Activated CD4-positive, alpha-beta memory T cell treated with anti-CD3 and anti-CD28 coated beads for 36 hours (primary cell): ENCODE measurements around the gene PLEKHH1. TPM values are rescaled to one million over a fixed set of nuclear protein-coding genes. Genes with fewer than 3 reads are reported as not detected.
A peak's percentile ranks its signal among the peaks of the same experiment; 100 is the strongest.

Source experiments
- CTCF ChIA-PET: fragments of 350-600 bp; sonication (Branson Sonifier 250); formaldehyde crosslinking; loops from one replicate; lab custom pipeline; 2021; ENCODE audit warnings: antibody characterized with exemption, inconsistent platforms; lab: Charles Lee
- POLR2A ChIA-PET: fragments of 350-600 bp; sonication (Branson Sonifier 250); formaldehyde crosslinking; loops from one replicate; lab custom pipeline; 2021; ENCODE audit warnings: antibody characterized with exemption; lab: Charles Lee
- DNase-seq: peaks from one replicate; pipeline ENCODE4 v3.0.0-alpha.2; 2020
- H3K27ac Mint-ChIP-seq: one replicate; pipeline ENCODE4 v1.8.0; 2021; ENCODE audit warnings: mixed read lengths
- H3K27me3 Mint-ChIP-seq: one replicate; pipeline ENCODE4 v1.8.0; 2021; ENCODE audit warnings: mixed read lengths
- H3K36me3 Mint-ChIP-seq: one replicate; pipeline ENCODE4 v1.8.0; 2021; ENCODE audit warnings: mixed read lengths
- H3K4me1 Mint-ChIP-seq: one replicate; pipeline ENCODE4 v1.8.0; 2021; ENCODE audit warnings: low read depth, mixed read lengths
- H3K4me3 Mint-ChIP-seq: one replicate; pipeline ENCODE4 v1.8.0; 2021; ENCODE audit warnings: mild to moderate bottlenecking, mixed read lengths
- H3K9me3 Mint-ChIP-seq: one replicate; pipeline ENCODE4 v1.8.0; 2021; ENCODE audit warnings: mixed read lengths
- intact Hi-C: fragments of 100-400 bp; cut with micrococcal nuclease; formaldehyde crosslinking; loops from one replicate; pipeline ENCODE4 v1.15.1; 2023
- total RNA-seq, 2 experiments: library from RNA; stranded (reverse); gene quantifications; one replicate each; pipeline ENCODE4 v1.2.3, GENCODE V29; 2021

The PLEKHH1 gene
- total RNA-seq, 2 experiments from 2014 or later = 1.7 to 1.9 TPM

- ChIA-PET POLR2A (no interaction called here), CTCF (interaction anchor here (0.9 to 9.5 kb wide), 7 partner anchors 19 to 149 kb away, joined by 3 to 249 read pairs (median 14); no protein-coding TSS in a partner anchor)
- Mint-ChIP-seq H3K27me3 (peaks cover 2% of the 10 kb centered on the region), H3K9me3 (no peaks in the 10 kb centered on the region), H3K4me1 (no peaks in the 10 kb centered on the region), H3K27ac (no peak overlapping the region), H3K36me3 (no peaks in the 10 kb centered on the region), H3K4me3 (no peak overlapping the region)
- intact Hi-C loops = no loop called here
- no peak for DNase-seq
These were observed 36.0 kb downstream of the PLEKHH1 start for GRCh38 chr14:67569011-67569650.

- Mint-ChIP-seq H3K9me3 (no peaks in the 10 kb centered on the region), H3K27ac (no peak overlapping the region), H3K27me3 (peaks cover 2% of the 10 kb centered on the region), H3K4me1 (no peaks in the 10 kb centered on the region), H3K4me3 (no peak overlapping the region), H3K36me3 (no peaks in the 10 kb centered on the region)
- intact Hi-C loops = no loop called here
- ChIA-PET POLR2A (no interaction called here), CTCF (interaction anchor here (0.9 to 9.5 kb wide), 13 partner anchors 12 to 150 kb away, joined by 3 to 249 read pairs (median 14); partner anchors contain the start of genes PIGH and PLEKHH1)
- DNase-seq = no peak
These were observed 36.7 kb downstream of the PLEKHH1 start for GRCh38 chr14:67569651-67570290.

GRCh38 chr14:67570453-67570852, 37.4 kb downstream of the PLEKHH1 start:
- no peak for DNase-seq
- peaks cover 2% of the 10 kb centered on the region for H3K27me3 Mint-ChIP-seq
- no peaks in the 10 kb centered on the region for H3K9me3 Mint-ChIP-seq
- H3K27ac Mint-ChIP-seq = no peak overlapping the region
- no peaks in the 10 kb centered on the region for H3K4me1 Mint-ChIP-seq
- ChIA-PET POLR2A (no interaction called here), CTCF (interaction anchor here (0.8 to 9.5 kb wide), 31 partner anchors 9 to 184 kb away, joined by 3 to 249 read pairs (median 10); partner anchors contain the start of genes PIGH and PLEKHH1)
- intact Hi-C loops = no loop called here
- no peaks in the 10 kb centered on the region for H3K36me3 Mint-ChIP-seq
- no peak overlapping the region for H3K4me3 Mint-ChIP-seq

- peaks cover 2% of the 10 kb centered on the region for H3K27me3 Mint-ChIP-seq
- H3K9me3 Mint-ChIP-seq = no peaks in the 10 kb centered on the region
- POLR2A ChIA-PET = interaction anchor here (0.6 to 1.0 kb wide), 2 partner anchors 144 to 146 kb away, joined by 3 read pairs; no protein-coding TSS in a partner anchor
- no peaks in the 10 kb centered on the region for H3K36me3 Mint-ChIP-seq
- no peak overlapping the region for H3K4me3 Mint-ChIP-seq
- CTCF ChIA-PET = interaction anchor here (0.5 to 9.5 kb wide), 64 partner anchors 10 to 1211 kb away, joined by 3 to 249 read pairs (median 6); partner anchors contain the start of genes PIGH and PLEKHH1
- H3K27ac Mint-ChIP-seq = no peak overlapping the region
- no peaks in the 10 kb centered on the region for H3K4me1 Mint-ChIP-seq
- DNase-seq = peak; percentile 78
- intact Hi-C loops = loop anchor here (1.0 kb wide), 2 partner anchors 45 to 144 kb away; no protein-coding TSS in a partner anchor
These were observed 38.3 kb downstream of the PLEKHH1 start for GRCh38 chr14:67571275-67571990.

- DNase-seq = no peak
- no peaks in the 10 kb centered on the region for H3K9me3 Mint-ChIP-seq
- no peak overlapping the region for H3K4me3 Mint-ChIP-seq
- CTCF ChIA-PET = interaction anchor here (0.5 to 9.5 kb wide), 55 partner anchors 10 to 1212 kb away, joined by 3 to 249 read pairs (median 6); partner anchors contain the start of genes PIGH and PLEKHH1
- H3K27ac Mint-ChIP-seq = no peak overlapping the region
- intact Hi-C loops = loop anchor here (1.0 kb wide), 2 partner anchors 46 to 145 kb away; no protein-coding TSS in a partner anchor
- no peaks in the 10 kb centered on the region for H3K4me1 Mint-ChIP-seq
- POLR2A ChIA-PET = no interaction called here
- peaks cover 2% of the 10 kb centered on the region for H3K27me3 Mint-ChIP-seq
- H3K36me3 Mint-ChIP-seq = no peaks in the 10 kb centered on the region
These were observed 38.9 kb downstream of the PLEKHH1 start for GRCh38 chr14:67571991-67572323.

GRCh38 chr14:67572608-67573007, 39.5 kb downstream of the PLEKHH1 start:
- H3K9me3 Mint-ChIP-seq = no peaks in the 10 kb centered on the region
- no peaks in the 10 kb centered on the region for H3K36me3 Mint-ChIP-seq
- no peak overlapping the region for H3K27ac Mint-ChIP-seq
- DNase-seq = no peak
- no peaks in the 10 kb centered on the region for H3K4me1 Mint-ChIP-seq
- H3K4me3 Mint-ChIP-seq = no peak overlapping the region
- intact Hi-C loops = no loop called here
- CTCF ChIA-PET = interaction anchor here (0.9 to 9.5 kb wide), 13 partner anchors 9 to 145 kb away, joined by 3 to 249 read pairs (median 18); partner anchors contain the start of gene PLEKHH1
- peaks cover 2% of the 10 kb centered on the region for H3K27me3 Mint-ChIP-seq
- POLR2A ChIA-PET = no interaction called here

GRCh38 chr14:67573228-67574010, 40.3 kb downstream of the PLEKHH1 start:
- no peak overlapping the region for H3K4me3 Mint-ChIP-seq
- ChIA-PET POLR2A (no interaction called here), CTCF (interaction anchor here (2.7 to 9.5 kb wide), 3 partner anchors 47 to 146 kb away, joined by 18 to 249 read pairs (median 97); no protein-coding TSS in a partner anchor)
- no peak for DNase-seq
- no peaks in the 10 kb centered on the region for H3K9me3 Mint-ChIP-seq
- no peaks in the 10 kb centered on the region for H3K36me3 Mint-ChIP-seq
- H3K4me1 Mint-ChIP-seq = no peaks in the 10 kb centered on the region
- peaks cover 2% of the 10 kb centered on the region for H3K27me3 Mint-ChIP-seq
- intact Hi-C loops = no loop called here
- no peak overlapping the region for H3K27ac Mint-ChIP-seq

- ChIA-PET CTCF (interaction anchor here (9.5 kb wide), 1 partner anchor 147 kb away, joined by 249 read pairs; no protein-coding TSS in a partner anchor), POLR2A (no interaction called here)
These were observed 41.1 kb downstream of the PLEKHH1 start for GRCh38 chr14:67574156-67574555.

GRCh38 chr14:67574806-67575205, 41.7 kb downstream of the PLEKHH1 start:
- no peak for DNase-seq
- Mint-ChIP-seq H3K9me3 (no peaks in the 10 kb centered on the region), H3K27ac (no peak overlapping the region), H3K4me3 (no peak overlapping the region), H3K36me3 (no peaks in the 10 kb centered on the region), H3K27me3 (peaks cover 2% of the 10 kb centered on the region), H3K4me1 (no peaks in the 10 kb centered on the region)
- intact Hi-C loops = no loop called here
- ChIA-PET CTCF (interaction anchor here (9.5 kb wide), 1 partner anchor 147 kb away, joined by 249 read pairs; no protein-coding TSS in a partner anchor), POLR2A (no interaction called here)

More at GRCh38 chr14:67574156-67574555, 41.1 kb downstream of the PLEKHH1 start:
- DNase-seq = no peak
- no peaks in the 10 kb centered on the region for H3K4me1 Mint-ChIP-seq
- H3K9me3 Mint-ChIP-seq = no peaks in the 10 kb centered on the region
- no peak overlapping the region for H3K4me3 Mint-ChIP-seq
- peaks cover 2% of the 10 kb centered on the region for H3K27me3 Mint-ChIP-seq
- H3K36me3 Mint-ChIP-seq = no peaks in the 10 kb centered on the region
- H3K27ac Mint-ChIP-seq = no peak overlapping the region
- intact Hi-C loops = no loop called here

- no peak for DNase-seq
- no peaks in the 10 kb centered on the region for H3K9me3 Mint-ChIP-seq
- no peak overlapping the region for H3K4me3 Mint-ChIP-seq
- no peak overlapping the region for H3K27ac Mint-ChIP-seq
- no peaks in the 10 kb centered on the region for H3K4me1 Mint-ChIP-seq
- no peaks in the 10 kb centered on the region for H3K36me3 Mint-ChIP-seq
- POLR2A ChIA-PET = no interaction called here
- H3K27me3 Mint-ChIP-seq = peaks cover 2% of the 10 kb centered on the region
- intact Hi-C loops = no loop called here
- CTCF ChIA-PET = interaction anchor here (9.5 kb wide), 1 partner anchor 148 kb away, joined by 249 read pairs; no protein-coding TSS in a partner anchor
These were observed 42.6 kb downstream of the PLEKHH1 start for GRCh38 chr14:67575684-67576083.
